ENCODE data around the gene PIMREG. TPM values are rescaled to one million over a fixed set of nuclear protein-coding genes. Genes with fewer than 3 reads are reported as not detected.

Gene PIMREG
- total RNA-seq, 4 donors from 2014 or later, result 1.0 to 3.3 (median 3.2) TPM

DNA sequence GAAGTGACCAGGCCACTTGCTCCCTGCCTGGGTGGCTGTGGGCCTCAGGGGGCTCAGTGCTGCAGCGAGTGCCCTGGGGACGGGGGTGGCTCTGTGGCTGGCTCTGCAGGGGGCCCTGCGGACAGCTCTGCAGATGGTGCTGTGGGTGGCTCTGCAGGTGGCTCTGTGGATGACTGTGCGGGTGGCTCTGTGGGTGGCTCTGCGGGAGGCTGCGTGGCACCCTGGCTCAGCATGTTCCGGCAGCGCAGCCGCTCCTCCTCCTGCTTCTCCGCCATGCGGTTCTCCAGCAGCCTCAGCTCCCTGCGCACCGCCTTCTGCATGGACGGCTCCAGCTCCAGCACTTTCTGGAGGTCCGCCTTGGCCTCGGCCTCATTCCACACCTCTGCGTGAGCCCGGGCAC is 18.8 kb upstream of the PIMREG start:
- TF ChIP-seq POLR2AphosphoS5 (IDR thresholded peaks at IDR 0.05), result no peak
- TF ChIP-seq POLR2A (IDR thresholded peaks at IDR 0.05), result no peak
- TF ChIP-seq, protein P1, sequence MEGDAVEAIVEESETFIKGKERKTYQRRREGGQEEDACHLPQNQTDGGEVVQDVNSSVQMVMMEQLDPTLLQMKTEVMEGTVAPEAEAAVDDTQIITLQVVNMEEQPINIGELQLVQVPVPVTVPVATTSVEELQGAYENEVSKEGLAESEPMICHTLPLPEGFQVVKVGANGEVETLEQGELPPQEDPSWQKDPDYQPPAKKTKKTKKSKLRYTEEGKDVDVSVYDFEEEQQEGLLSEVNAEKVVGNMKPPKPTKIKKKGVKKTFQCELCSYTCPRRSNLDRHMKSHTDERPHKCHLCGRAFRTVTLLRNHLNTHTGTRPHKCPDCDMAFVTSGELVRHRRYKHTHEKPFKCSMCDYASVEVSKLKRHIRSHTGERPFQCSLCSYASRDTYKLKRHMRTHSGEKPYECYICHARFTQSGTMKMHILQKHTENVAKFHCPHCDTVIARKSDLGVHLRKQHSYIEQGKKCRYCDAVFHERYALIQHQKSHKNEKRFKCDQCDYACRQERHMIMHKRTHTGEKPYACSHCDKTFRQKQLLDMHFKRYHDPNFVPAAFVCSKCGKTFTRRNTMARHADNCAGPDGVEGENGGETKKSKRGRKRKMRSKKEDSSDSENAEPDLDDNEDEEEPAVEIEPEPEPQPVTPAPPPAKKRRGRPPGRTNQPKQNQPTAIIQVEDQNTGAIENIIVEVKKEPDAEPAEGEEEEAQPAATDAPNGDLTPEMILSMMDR (IDR thresholded peaks at IDR 0.05), result no peak
- no peak for TF ChIP-seq EP300 (IDR thresholded peaks at IDR 0.05)
- H3K36me3 ChIP-seq, result no peaks in the 10 kb centered on the region
- H3K4me3 ChIP-seq, result no peak overlapping the region
- H3K27me3 ChIP-seq, result peaks cover 25% of the 10 kb centered on the region
- peaks cover 5% of the 10 kb centered on the region for H3K4me1 ChIP-seq
- WGBS, result 82% methylated on average over 12 of the region's 18 CpGs
- H3K9me3 ChIP-seq, result no peaks in the 10 kb centered on the region
- DNase-seq (ENCODE audit: low spot score in 2 of 2), result no peak
- no peak overlapping the region for H3K27ac ChIP-seq

GRCh38 chr17:6426356-6427101 is 17.7 kb upstream of the PIMREG start:
- Histone ChIP-seq H3K27ac (no peak overlapping the region), H3K4me1 (peaks cover 5% of the 10 kb centered on the region)
- 91% methylated on average over 17 of the region's 25 CpGs for WGBS

DNA sequence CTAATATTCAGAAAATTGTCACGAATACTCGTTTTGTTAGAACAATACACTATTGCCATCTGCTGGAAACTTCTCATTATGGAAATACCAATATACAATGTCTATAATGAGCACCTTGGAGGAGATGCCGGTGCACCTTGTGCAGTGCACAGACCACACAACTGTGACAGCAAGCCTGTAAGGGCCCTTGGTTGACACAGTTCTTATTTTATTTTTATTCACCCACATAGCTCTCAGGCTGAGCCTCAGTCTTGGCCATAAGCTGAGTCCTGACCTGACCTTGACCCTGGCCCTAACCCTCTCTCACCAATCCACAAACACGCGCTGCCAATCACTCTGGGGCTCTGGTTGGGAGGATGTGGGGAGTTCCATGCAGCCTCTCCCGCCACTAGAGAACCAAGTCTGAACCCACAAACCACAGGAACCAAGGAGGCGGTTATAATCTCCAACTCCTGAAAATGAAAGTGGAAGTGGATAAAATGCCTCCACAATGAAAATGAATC is 16.9 kb upstream of the PIMREG start:
- Histone ChIP-seq H3K4me1 (peaks cover 5% of the 10 kb centered on the region), H3K27ac (no peak overlapping the region), H3K4me3 (no peak overlapping the region), H3K36me3 (no peaks in the 10 kb centered on the region), H3K27me3 (peaks cover 21% of the 10 kb centered on the region), H3K9me3 (no peaks in the 10 kb centered on the region)
- TF ChIP-seq EP300 (IDR thresholded peaks at IDR 0.05) (no peak), POLR2AphosphoS5 (IDR thresholded peaks at IDR 0.05) (no peak), POLR2A (IDR thresholded peaks at IDR 0.05) (no peak)
- TF ChIP-seq, protein P1 (IDR thresholded peaks at IDR 0.05), result no peak
- no peak for DNase-seq (ENCODE audit: low spot score in 2 of 2)
- 53% methylated on average over 7 of the region's 7 CpGs for WGBS

More at GRCh38 chr17:6426356-6427101, 17.7 kb upstream of the PIMREG start:
- no peaks in the 10 kb centered on the region for H3K36me3 ChIP-seq
- TF ChIP-seq, protein P1 (IDR thresholded peaks at IDR 0.05), result no peak
- no peak for TF ChIP-seq EP300 (IDR thresholded peaks at IDR 0.05)
- H3K9me3 ChIP-seq, result no peaks in the 10 kb centered on the region
- no peak for DNase-seq (ENCODE audit: low spot score in 2 of 2)
- no peak overlapping the region for H3K4me3 ChIP-seq
- peaks cover 21% of the 10 kb centered on the region for H3K27me3 ChIP-seq

DNA sequence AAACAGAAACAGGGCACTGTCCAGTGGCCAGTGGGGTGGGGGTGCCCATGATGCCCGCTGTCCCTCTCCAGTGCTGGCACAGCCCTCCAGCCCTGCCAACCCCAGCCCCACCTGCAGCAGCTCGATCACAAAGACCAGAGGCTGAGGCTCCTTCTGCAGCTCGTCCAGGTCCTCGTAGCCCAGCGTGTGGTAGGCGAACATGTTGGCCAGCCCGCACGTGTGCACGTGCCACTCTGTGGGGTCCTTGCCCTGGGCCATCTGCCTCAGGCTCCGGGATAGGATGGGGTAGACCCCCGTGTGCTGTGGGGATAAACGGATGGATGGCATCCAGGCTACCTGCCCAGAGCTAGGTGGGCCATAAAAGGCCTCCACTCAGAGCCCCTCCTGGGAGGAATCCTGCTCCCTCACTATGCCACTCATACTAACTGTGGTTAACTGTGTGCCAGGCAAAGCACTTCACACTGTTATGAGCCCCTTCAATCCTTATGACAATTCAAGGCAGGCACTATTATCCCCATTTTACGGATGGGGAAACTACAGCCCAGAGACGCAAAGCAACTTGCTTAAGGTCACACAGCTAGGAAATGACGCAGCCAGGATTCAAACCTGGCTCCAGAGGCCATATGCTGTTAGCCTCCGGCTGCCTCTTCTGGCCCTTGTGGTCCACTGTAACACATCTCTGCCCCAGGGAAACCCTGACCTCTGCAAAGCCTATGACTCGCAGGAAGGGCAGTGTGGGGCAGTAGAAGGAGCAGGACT is 15.9 kb upstream of the PIMREG start:
- DNase-seq (ENCODE audit: low spot score in 2 of 2), result no peak
- Histone ChIP-seq H3K36me3 (no peaks in the 10 kb centered on the region), H3K27ac (no peak overlapping the region), H3K27me3 (peaks cover 17% of the 10 kb centered on the region), H3K4me1 (peaks cover 5% of the 10 kb centered on the region), H3K4me3 (no peak overlapping the region), H3K9me3 (no peaks in the 10 kb centered on the region)
- TF ChIP-seq POLR2AphosphoS5 (IDR thresholded peaks at IDR 0.05) (no peak), EP300 (IDR thresholded peaks at IDR 0.05) (no peak), POLR2A (IDR thresholded peaks at IDR 0.05) (no peak)
- TF ChIP-seq, protein P1 (IDR thresholded peaks at IDR 0.05), result no peak
- 85% methylated on average over 14 of the region's 17 CpGs for WGBS

GRCh38 chr17:6429266-6429665 is 15.0 kb upstream of the PIMREG start:
- no peaks in the 10 kb centered on the region for H3K9me3 ChIP-seq
- WGBS, result 97% methylated on average over 7 of the region's 7 CpGs
- DNase-seq (ENCODE audit: low spot score in 2 of 2), result no peak

More at GRCh38 chr17:6429266-6429665, 15.0 kb upstream of the PIMREG start:
- Histone ChIP-seq H3K27me3 (peaks cover 11% of the 10 kb centered on the region), H3K27ac (no peak overlapping the region), H3K4me1 (peaks cover 5% of the 10 kb centered on the region), H3K36me3 (no peaks in the 10 kb centered on the region), H3K4me3 (no peak overlapping the region)
- TF ChIP-seq, protein P1 (IDR thresholded peaks at IDR 0.05), result no peak
- TF ChIP-seq POLR2AphosphoS5 (IDR thresholded peaks at IDR 0.05) (no peak), POLR2A (IDR thresholded peaks at IDR 0.05) (no peak), EP300 (IDR thresholded peaks at IDR 0.05) (no peak)

All from suprapubic skin (tissue), 4 donors.